T-helper 2 cell treated with Interferon-gamma antibody and Interleukin-4, amounts not matched to agents 100 ng/mL and 5 ng/mL, for 36 hours (primary cell): ENCODE data around the gene SCN2A. TPM values are rescaled to one million over a fixed set of nuclear protein-coding genes. Genes with fewer than 3 reads are reported as not detected.

Experiments
- intact Hi-C: fragments of 100-400 bp; cut with micrococcal nuclease; formaldehyde crosslinking; loops from one replicate; pipeline ENCODE4 v1.15.1; 2023
- total RNA-seq: library from RNA; stranded (reverse); gene quantifications from 2 replicates; pipeline ENCODE4 v1.2.3, GENCODE V29; 2022

Gene SCN2A
- total RNA-seq: 0.30 and 0.43 TPM in 2 replicates

GRCh38 chr2:165239230-165239629 lies at the start of gene SCN2A:
Gene SCN2A, plus strand, starts transcription at chr2:165239414. Its CDS starts 56,410 bp downstream, at chr2:165295824.
- intact Hi-C loops: loop anchor here (1.0 kb wide), 2 partner anchors 21 to 54 kb away; no protein-coding TSS in a partner anchor

DNA sequence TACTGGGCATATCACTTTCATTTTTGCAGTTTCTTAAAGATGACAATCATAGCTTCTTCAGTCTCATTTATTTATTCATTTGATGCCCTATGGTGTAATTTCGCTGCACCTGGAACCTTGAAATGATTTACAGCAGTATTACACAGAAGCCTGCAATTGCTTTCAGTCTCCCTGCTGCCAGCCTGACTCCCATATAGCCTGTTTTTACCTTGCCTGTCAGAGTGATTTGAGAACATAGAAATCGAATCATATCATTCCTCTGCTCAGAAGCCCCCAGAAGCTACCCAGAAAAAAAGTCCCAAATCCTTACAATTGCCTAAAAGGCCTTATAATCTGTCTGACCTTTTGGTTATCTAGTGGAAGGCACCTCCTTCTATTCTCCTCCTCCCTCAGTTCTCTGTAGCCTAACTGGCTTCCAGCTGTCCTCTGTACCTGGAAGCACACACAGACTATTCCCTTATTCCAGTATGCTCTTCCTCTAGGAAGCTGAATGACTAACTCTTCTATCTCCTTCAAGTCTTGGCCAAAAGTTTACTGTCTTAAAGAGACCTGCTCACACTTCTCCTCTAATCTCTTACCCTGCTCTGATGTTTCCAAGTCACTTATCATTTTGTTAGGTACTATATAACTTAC lies 48.0 kb upstream of the SCN2A start:
- intact Hi-C loops: no loop called here

GRCh38 chr2:165192729-165193128 lies 46.5 kb upstream of the SCN2A start:
- intact Hi-C loops: no loop called here

DNA sequence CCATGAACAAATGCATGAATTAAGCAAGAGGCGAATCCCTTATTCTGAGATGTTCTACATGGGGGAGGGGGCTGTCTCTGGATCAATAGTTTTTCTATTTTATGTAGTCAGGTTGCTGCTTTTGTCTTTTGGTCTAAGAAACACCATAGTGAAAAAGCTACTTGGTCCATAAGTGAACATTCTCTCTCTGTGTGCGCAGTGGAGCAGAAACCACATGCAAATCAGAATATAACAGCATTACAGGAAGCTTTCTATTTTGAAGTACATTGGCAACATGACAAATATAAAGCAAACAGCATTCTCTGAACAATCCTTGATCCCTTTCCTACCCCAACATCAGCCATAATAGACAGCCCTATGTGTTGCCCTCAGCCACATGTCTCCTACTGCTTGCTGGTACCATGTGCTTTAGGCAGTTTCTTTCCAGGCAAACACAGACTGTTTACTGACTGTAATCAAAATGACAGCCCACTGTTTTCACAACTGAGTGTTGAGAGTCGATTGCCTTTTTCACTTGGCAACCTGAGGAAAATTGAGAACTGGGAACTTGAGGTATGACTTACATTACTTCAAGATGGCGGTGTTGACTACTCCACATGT lies 45.9 kb upstream of the SCN2A start:
- intact Hi-C loops: no loop called here

GRCh38 chr2:165196411-165196810 lies 42.8 kb upstream of the SCN2A start:
- intact Hi-C loops: no loop called here

DNA sequence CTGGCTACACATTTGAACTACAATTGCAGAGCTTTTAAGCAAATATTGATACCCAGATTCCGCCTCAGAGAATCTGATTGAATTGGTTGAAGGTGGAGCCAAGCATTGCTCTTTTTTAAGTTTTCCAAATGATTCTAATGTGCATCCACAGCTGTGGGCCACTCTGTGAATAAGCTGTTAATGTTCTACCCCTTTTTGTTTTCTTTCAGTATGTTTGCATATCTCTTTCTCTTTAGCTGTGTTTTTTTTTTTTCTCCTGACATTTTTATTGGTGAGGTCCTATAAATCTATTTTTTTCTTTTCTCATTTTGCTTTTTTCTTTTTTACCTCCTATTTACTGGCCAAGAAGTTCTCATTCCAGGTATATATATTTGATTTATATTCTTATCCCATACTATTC lies 41.9 kb upstream of the SCN2A start:
- intact Hi-C loops: no loop called here

DNA sequence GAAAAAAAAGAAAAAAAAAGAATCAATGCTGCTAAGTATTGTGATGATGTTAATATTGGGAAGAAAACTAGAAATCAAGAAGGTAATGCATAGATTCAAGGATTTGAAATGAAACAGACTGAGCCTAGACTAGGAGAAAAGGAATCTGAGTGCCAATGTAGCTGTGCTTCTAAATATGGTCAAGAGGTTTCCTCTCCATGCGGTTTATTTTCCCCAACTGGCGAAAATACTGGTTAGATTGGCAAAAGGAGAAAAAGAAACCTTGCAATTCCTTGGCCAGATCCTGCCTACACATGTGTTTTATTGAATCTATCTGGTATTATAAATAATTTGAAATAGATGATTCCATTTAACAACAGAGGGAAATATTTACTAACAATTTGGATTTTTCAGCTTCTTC lies 41.0 kb upstream of the SCN2A start:
- intact Hi-C loops: no loop called here

GRCh38 chr2:165202239-165202638 lies 37.0 kb upstream of the SCN2A start:
- intact Hi-C loops: loop anchor here (5.0 kb wide), 1 partner anchor 465 kb away; no protein-coding TSS in a partner anchor

- intact Hi-C loops: loop anchor here (1.0 to 5.0 kb wide), 3 partner anchors 187 to 467 kb away; no protein-coding TSS in a partner anchor
Measured at GRCh38 chr2:165203689-165204559, 35.3 kb upstream of the SCN2A start, which contains the start of gene SCN3A. Gene SCN3A, minus strand, starts transcription at chr2:165204050. Its CDS starts 27,656 bp downstream, at chr2:165176394.

DNA sequence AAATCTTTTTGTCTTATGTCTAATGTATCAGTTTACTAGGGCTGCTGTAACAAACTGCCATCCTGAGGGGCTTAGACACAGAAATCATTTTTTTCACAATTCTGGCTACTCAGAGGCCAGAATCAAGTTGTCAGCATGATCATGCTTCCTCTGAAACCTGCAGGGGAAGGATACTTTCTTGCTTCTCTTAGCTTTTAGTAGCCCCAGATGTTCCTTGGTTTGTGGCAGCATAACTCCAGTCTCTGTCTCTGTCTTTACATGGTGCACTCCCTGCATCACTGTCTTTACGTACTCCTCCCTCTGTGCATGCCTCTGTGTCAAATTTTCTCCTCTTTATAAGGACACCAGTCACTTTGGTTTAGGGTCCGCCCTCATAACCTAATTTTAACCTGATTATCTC lies 33.3 kb upstream of the SCN2A start:
- intact Hi-C loops: loop anchor here (2.0 kb wide), 1 partner anchor 189 kb away; no protein-coding TSS in a partner anchor

DNA sequence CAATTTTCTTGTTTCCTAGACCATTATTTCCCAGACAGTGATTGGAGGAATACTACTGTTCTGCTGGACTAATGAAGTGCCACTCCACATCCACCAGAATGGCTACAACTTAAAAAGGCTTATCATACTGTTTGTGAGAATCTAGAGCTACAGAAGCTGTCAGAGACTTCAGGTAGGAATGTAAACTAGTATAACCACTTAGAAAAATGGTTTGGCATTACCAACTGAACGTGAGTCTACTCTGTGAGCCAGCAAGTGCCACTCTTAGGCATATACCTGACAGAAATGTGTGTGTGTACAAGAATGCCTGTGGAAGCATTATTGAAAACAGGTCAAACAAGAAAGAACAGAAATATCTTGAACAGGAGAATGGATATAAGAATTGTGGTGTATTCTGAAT lies 31.1 kb upstream of the SCN2A start:
- intact Hi-C loops: no loop called here

DNA sequence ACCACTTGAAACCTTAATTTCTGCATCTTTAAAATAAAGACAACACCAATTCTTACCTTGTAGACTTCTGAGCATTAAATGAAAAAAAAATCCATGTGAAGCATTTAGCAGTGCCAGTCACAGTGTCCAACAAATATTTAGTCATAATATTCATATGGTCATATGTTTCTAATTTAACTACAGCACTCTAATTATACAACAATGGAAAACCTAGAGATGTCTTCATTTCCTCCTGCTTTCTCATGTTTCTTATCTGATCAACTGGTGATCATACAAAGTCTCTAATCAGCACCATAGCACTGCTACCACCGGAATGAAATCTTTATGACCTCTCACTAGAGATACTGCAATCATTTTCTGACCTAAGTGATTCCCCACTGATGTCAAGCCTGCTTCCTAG lies 25.1 kb upstream of the SCN2A start:
- intact Hi-C loops: no loop called here

DNA sequence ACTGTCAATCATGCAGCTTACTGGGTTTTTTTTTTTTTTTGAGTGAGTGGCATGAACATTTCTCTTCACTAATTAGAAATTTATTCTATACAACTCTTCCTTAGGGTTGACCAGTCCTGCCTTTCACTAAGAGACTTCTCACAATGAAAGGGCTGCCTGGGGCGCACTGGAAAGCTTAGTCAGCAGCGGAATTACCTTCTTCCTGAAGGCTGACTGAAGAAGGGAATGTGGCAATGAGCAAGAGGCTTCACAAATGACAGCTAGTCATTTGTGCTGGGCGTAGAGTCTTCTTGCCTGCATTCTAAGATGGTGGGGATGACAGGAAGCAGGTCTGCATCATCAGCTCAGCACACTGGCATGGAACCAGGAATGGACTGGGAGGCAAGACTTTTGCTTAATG lies 19.7 kb upstream of the SCN2A start:
- intact Hi-C loops: no loop called here

GRCh38 chr2:165224941-165225340 lies 14.3 kb upstream of the SCN2A start:
- intact Hi-C loops: no loop called here

- intact Hi-C loops: no loop called here
Measured at GRCh38 chr2:165227571-165227970, 11.6 kb upstream of the SCN2A start.

GRCh38 chr2:165237056-165237455 lies 2.2 kb upstream of the SCN2A start:
- intact Hi-C loops: no loop called here

DNA sequence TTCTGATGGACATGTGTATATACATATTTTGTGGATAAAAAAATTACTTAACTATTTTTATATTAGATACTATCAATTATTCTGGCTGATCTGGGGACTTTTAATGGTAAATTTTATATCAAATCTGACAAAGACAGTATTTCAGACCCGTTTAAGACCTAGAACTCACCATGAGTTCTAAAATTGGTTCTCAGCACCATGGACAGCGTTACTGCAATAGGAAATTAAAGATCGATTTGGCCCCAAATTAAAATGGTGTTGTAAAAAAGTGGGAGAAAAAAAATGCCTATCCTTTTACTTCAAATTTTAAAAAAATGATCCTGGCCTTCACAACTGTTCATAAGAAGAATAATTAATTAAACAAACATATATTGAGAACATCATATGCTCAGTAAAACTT lies 919 bp upstream of the SCN2A start:
- intact Hi-C loops: loop anchor here (1.0 kb wide), 1 partner anchor 636 kb away; no protein-coding TSS in a partner anchor

DNA sequence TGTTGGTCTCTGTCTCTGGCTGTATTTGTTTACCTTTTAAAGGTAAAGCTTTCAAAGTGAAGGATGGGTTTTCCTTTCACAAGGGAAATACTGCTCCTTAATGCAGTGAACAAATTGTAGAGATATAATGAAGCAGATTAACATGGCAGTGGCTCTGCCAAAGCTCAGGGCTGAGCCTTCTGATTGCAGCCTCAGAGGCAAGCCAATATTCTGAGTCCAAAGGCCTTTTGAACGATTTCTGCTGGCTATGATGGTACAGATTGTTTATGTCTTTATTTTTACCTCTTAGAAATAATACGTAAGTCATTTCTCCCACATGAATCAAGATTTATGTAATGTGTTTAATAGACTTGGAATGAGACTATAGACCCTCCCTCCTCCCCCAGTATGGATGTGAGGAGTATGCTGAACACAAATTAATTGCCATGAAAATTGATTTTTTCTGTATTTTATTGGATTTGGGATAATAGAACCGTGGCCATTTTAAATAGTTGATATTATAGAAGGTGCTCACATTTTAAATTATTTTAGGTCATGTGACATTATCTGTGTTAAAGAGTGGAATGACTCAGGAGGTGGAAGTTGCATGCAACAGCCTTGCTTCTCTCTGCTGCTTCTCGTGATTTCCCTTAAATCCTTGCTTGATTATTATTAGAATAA lies 772 bp downstream of the SCN2A start:
- intact Hi-C loops: loop anchor here (1.0 to 10.0 kb wide), 3 partner anchors 22 to 165 kb away; no protein-coding TSS in a partner anchor

- intact Hi-C loops: loop anchor here (10.0 kb wide), 1 partner anchor 164 kb away; no protein-coding TSS in a partner anchor
Measured at GRCh38 chr2:165240916-165241315, 1.7 kb downstream of the SCN2A start.

GRCh38 chr2:165245081-165245793 lies 6.0 kb downstream of the SCN2A start:
- intact Hi-C loops: loop anchor here (10.0 kb wide), 1 partner anchor 160 kb away; no protein-coding TSS in a partner anchor
